Measurements from ENCODE around the gene PPP3R1.

PPP3R1 gene

DNA sequence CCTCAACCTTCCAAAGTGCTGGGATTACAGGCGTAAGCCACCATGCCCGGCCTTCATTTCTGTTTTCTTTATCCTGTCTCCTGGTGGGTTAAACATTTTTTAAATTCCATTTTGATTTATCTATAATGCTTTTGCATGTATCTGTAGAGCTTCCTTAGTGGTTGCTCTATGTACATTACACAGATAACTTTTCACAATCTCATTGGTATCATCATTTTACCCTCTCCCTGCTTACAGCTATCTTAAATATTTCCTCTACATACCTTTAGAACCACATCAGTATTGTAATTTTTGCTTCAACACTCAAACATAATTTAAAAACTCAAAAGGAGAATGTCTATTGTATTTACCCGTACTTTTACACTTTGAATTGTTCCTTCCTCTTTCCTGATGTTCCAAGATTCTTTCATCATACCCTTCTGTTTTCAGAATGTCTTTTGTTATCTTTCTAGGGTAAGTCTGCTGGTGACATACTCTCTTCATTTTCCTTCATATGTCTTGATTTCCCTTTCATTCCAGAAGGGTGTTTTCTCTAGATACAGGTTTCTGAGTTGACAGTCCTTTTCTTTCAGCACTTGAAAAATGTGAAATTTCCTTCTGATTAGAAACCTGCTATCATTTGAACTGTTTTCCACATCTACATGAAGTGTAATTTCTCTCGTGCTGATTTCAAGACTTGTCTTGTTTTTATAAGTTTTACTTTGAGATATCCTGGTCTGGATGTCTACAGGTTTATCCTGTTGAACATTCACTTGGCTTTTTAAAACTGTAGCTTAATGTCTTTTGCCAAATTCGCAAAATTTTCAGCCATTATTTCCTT, 21.9 kb downstream of the PPP3R1 start:
- no peak for DNase-seq

GRCh38 chr2:68226794-68227193, 25.5 kb downstream of the PPP3R1 start:
- no peak for DNase-seq

DNA sequence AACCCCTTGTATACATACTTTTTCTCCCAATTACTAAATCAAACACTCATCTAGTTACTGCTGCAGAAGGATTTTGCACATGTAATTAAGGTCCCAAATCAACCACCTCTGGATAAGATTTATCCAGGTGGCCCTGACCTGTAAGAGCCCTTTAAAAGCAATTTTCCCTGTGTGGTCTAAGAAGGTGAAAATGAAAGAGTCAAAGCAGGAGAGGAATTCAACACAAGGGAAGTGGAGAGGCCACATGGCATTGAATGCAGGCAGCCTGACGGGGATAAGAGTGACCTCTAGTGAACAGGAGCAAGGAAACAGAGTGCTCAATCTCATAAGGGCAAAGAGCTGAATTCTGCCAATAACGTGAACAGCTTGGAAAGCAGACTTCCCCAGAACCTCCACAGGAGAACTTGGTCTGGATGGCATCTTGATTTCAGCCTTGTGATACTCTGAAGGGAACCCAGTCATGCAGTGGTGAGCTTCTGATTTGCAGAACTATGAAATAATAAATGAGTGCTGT, 27.2 kb downstream of the PPP3R1 start:
- DNase-seq: no peak

DNA sequence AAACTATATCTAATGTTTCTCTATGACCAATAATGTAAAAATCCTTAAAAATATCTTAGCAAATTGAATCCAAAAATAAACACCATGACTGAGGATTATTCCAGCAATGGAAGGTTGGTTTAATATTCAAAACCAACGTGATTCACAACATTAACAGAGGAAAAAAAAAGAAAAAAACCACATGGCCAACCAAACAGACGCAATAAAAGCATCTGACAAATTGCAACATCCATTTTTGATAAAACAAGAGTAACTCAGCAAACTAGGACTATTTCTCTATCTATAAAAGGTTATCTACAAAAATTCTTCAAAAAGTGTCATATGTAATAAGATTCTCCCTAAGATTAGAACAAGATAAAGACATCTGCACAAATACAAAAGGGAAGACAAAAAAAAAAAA, 28.9 kb downstream of the PPP3R1 start:
- no peak for DNase-seq

DNA sequence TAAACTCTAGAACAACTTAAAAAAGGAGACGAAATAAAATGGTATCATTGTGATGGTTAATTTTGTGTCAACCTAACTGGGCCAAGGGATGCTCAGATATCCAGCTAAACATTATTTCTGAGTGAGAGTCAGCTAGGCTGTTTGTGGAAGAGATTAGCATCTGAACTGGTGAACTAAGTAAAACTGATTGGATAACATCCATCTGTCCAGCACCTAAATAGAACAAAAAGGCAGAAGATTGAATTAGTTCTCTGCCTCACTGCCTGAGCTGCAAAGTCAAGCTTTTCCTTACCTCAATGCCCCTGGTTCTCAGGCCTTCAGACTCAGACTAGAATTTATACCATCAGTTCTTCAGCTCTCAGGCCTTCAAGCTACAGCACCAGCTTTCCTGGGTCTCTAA, 30.0 kb downstream of the PPP3R1 start:
- no peak for DNase-seq

DNA sequence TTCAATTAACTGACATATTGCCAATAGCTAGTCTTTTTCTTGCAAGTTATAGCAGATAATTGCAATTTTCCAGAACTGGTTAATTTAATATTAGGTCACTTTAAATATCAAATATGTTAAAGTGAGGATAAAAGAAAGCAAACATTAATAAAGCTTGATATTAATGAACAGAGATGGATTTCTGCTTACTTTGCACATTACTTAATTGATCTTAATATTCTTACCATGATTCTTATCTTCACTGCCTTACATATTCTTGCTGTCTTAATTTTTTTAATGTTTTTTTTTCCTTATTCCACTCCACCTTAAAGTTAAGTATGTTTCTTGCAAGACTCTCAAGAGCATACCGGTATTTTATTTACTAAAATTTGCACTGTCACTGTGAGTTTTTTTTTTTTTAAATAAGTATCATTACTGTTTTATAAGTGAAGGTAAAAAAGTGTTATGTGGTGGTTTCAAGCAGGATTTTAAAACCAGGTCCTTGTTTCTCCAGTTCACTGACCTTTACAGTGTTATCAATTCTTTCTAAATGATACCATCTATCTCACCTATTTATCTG, 33.9 kb downstream of the PPP3R1 start:
- no peak for DNase-seq

DNA sequence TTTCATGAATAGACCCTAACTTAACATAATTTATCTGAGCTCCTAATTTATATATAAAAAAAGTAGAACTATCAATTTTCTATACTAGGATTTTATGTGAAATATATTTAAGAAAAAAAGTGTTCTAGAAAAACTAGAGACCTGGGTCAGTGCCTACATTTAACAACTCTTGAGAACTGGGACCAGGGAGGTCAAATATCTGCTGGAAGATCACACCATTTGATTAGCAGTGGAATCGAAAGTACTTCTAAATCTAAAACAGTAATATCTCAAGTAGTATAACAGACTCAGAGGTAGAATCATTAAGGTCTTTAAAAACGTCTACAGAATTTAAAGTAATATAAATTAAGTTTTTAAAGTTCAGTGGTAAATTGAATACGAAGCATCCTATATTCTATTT, 34.6 kb downstream of the PPP3R1 start:
- no peak for DNase-seq

DNA sequence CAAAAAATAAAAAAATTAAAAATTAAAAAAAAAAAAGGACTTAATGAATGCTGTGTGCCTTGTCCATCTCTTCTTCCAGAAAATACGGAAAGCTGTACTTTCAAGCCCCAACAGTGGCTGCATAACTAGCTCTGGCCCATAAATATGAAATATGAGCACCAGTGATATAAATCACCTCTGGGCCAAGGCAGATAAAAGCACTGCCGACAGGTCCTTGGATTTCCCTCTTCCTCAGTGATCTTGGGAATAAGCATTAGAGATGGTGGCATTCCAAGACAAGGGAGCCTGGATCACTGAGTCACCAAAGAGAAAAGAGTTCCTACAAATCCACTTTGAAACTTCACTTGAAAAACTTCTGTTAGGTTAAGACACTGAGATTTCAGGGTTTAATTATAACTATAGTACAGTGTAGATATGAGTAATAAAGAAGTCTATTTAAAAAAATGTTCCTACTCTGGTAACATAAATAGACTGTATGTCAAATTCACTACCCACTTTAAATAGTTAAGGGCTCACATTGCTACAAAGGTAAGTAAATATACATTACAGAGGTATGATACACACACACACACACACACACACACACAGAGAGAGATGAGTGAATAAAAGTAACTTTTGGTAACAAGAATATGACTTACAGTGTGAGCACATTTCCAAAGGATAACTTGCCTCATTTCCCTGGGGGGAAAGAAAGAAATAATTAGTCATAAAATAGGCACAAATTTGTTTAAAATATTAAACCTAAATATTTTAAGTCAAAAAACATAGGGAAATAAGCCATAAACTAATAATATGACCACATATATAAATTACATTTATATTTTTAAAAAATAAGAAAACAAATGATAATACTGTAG, 35.6 kb downstream of the PPP3R1 start:
- DNase-seq: no peak

GRCh38 chr2:68214381-68214780, 38.0 kb downstream of the PPP3R1 start:
- no peak for DNase-seq

- no peak for DNase-seq
Measured at GRCh38 chr2:68206793-68207192, 45.5 kb downstream of the PPP3R1 start.

DNA sequence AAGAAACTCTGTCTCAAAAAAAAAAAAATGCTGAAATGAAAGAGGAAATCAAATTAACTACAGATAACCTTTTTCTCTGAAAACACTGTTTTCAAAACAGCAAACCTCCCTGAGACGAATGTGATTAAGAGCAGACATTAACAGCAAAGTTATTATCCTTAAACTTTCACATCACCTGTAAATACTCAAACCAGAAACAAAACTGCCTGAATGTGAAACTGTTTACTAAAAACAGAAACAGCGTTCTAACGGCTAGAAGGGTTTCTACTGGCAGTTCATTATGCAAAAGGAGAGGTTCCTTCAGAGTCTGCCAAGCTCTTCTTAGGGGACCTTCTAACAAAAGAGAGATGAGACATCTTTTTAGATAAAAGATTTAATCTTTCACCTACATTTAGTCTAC, 48.7 kb downstream of the PPP3R1 start:
- DNase-seq: no peak

DNA sequence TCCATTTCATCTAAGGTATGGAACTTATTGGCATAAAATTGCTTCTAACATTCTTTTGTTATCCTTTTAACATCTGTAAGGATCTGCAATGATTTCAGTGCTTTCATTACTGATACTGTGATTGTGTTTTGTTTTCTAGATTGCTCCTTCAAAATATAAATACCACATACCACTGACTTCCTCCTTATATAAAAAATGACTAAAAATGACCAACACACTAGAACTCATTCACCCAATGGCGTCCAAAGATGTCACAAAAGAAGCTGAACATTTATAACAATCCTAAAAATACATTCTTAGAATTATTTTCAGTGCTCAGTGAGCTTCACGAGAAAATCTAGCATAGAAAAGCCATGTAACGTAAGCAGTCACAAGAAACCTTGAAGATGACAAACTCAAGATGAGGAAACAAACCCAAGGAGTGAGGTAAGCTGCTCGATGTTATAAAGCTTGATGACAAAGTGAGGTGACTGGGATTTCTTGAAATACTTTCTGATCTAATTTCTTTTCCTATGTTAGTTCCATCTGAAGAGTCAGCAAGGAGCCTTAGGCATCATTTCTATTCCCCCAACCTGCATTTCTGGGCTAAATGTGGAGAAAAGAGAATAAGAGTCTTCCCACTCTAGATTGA, 52.1 kb downstream of the PPP3R1 start:
- no peak for DNase-seq

GRCh38 chr2:68196120-68196716, 56.1 kb downstream of the PPP3R1 start:
- peak; percentile 35 for DNase-seq

DNA sequence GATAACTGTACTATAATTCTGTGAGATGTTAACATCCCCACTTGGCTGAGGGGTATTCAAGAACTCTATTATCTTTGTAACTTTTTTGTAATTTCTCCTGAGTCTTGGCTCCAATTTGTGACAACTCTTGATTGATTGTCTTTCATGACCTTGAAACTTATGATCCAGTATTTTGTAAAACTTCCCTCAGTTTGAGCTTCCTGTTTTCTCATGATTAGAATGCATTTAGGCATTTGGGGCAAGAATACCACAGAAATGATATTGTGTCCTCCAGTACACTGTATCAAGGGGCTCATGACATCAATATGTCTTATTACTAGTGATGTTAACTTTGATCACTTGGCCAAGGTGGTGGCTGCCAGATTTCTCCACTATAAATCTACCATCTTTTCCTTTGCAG, 57.2 kb downstream of the PPP3R1 start:
- DNase-seq: no peak

DNA sequence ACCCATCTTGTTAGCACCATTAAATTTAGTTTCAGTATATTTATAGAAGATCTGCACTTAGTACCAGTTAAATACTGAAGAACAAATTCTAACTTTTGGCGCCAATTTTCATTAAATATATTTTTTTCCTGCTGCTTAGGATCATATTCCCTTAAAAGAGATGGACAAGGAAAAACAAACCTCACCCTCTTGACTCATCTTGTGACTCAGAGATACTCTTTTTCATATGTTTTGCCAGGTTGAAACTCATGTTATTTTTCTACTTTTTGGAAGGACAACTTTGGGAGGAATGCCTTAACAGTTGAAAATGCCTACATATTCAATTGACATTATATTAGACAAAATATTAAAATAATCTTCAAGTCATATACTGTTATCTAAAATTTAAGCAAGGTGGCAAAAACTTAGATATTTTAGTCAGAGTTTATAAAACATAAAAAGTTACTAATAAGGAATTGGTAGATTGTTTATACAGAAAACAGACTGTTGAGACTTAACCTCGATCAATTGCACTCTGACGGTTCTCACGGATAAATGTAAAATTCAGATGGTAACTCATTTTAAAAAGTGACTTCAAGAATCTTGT, 58.5 kb downstream of the PPP3R1 start:
- no peak for DNase-seq

- no peak for DNase-seq
Measured at GRCh38 chr2:68193144-68193543, 59.2 kb downstream of the PPP3R1 start.

GRCh38 chr2:68190991-68191731, 61.2 kb downstream of the PPP3R1 start:
- no peak for DNase-seq

DNA sequence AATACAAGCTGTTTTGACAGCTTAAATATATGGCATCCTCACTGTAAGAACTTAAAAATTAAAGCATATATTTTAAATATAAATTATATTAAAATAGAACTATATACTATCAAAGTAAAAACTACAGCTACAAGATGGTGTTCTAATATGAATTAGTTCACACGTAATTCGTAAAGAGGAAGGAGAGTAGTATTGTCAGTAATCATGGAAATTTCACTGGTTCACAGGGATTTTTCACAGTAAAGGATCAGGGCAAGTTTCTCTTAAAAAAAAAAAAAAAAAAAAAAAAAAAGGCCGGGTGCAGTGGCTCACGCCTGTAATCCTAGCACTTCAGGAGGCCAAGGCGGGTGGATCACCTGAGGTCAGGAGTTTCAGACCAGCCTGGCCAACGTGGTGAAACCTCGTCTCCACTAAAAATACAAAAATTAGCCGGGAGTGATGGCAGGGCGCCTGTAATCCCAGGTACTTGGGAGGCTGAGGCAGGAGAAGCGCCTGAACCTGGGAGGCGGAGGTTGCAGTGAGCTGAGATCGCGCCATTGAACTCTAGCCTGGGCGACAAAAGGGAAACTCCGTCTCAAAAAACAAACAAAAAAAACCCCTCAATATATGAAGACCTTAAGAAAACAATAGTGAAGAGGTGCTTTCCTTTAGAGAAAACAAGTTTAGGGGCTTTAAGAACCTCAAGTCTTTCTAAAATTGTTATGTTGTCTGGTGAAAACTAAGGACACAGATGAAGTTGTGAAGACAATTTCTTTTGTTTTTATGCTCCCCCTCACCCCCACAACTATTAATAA, 62.1 kb downstream of the PPP3R1 start:
- no peak for DNase-seq

DNA sequence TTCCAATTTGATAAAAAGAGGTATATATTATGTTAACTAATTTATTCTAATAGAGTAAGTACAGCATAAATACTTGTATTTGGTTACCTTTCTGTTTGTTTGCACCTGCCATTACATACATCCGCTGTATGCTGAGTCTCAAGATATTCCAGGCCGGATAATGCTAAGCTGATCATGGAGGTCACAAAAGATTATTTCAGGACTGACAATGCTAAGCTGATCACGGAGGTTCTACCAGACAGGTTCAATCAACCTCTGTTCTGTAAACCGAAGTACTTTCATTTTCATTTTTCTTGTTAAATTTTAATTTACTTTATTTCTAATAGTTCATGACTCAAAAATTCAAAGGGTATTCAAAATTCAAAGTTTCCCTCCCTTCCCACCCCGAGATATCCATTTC, 63.5 kb downstream of the PPP3R1 start:
- no peak for DNase-seq

DNA sequence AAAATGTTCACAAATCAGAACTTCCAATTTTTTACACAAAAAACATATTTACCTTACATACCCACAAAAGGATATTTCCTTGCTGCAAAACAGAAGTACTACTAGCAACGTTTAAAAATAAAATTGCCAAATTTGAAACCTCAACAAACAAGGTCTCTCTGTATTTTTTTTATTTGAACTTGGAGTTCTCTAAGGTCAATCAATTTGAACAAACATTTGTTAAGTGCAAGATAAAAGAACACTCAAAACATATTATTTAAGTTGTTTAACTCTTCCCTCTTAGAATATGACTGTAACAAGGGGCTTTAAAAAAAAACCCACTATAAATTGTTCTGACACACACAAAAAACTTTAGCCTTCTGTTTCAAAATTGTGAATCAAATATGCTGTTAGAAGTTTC, 65.0 kb downstream of the PPP3R1 start:
- no peak for DNase-seq

Measured in CD4-positive, alpha-beta T cell treated with Interferon gamma for 1 hour (primary cell).